ENCODE results near the gene SLAMF8. TPM values are rescaled to one million over a fixed set of nuclear protein-coding genes. Genes with fewer than 3 reads are reported as not detected.
A peak's percentile ranks its signal among the peaks of the same experiment; 100 is the strongest.

The SLAMF8 gene
- total RNA-seq, 1 experiment from 2014 or later: not detected

DNA sequence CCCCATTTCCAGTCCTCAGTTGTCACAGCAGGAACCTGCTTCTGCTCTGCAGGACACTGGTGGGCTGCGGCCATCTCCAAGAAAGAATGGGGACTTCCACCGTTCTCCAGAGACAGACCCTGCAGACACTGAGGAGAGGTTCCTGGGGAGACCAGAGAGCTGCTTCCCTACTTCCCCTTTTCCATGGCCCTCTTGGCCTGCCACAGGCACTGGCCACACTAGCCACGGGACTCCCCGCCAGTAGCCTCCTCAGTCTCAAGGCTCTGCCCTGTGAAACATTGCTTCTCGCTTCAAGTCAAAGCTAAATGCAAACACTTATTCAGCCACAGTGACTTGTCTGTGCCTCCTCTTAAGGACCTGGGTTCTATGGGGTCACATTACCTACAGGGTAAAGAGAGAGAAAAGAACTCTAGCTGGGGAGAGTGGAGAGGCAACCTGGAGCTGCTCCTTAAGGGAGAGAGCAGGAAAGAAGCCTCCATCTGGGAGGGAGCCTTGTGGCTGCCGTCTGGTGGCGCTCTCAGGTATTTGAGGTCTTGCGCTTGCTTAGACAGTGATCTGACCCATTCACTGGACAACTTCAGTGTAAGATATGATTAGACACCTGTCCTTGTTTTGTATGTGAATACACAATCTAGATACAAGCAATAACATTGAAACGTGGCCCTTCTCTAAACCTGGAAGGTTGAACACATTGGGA is 5.4 kb upstream of the SLAMF8 start:
- H2BK20ac ChIP-seq (ENCODE audit: low read depth, low read length, poor library complexity, severe bottlenecking): no peak overlapping the region

More for the DNA sequence above, 5.4 kb upstream of the SLAMF8 start:
- H2AK5ac ChIP-seq (ENCODE audit: insufficient read length, low read length): no peak overlapping the region
- no peak overlapping the region for H2BK15ac ChIP-seq (ENCODE audit: low read depth, low read length)
- no peaks in the 10 kb centered on the region for H3K36me3 Mint-ChIP-seq (ENCODE audit: insufficient read depth in 1 of 3, low read depth in 3 of 3)
- no peak overlapping the region for H3K4ac ChIP-seq (ENCODE audit: low read depth, low read length)
- H4K8ac ChIP-seq (replicated peaks; ENCODE audit: insufficient read length, low read depth, low read length): no peak overlapping the region
- TF ChIP-seq, protein P1, sequence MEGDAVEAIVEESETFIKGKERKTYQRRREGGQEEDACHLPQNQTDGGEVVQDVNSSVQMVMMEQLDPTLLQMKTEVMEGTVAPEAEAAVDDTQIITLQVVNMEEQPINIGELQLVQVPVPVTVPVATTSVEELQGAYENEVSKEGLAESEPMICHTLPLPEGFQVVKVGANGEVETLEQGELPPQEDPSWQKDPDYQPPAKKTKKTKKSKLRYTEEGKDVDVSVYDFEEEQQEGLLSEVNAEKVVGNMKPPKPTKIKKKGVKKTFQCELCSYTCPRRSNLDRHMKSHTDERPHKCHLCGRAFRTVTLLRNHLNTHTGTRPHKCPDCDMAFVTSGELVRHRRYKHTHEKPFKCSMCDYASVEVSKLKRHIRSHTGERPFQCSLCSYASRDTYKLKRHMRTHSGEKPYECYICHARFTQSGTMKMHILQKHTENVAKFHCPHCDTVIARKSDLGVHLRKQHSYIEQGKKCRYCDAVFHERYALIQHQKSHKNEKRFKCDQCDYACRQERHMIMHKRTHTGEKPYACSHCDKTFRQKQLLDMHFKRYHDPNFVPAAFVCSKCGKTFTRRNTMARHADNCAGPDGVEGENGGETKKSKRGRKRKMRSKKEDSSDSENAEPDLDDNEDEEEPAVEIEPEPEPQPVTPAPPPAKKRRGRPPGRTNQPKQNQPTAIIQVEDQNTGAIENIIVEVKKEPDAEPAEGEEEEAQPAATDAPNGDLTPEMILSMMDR (conservative IDR thresholded peaks at IDR 0.05): peak; percentile 52
- no peak overlapping the region for H3K14ac ChIP-seq (ENCODE audit: insufficient read depth, low read length)
- no peak overlapping the region for H3K23ac ChIP-seq (ENCODE audit: insufficient read length, low read depth, low read length)
- no peak overlapping the region for H3K27ac Mint-ChIP-seq
- no peak overlapping the region for H3K56ac ChIP-seq (ENCODE audit: insufficient read length, low read depth, low read length)
- H2BK120ac ChIP-seq (ENCODE audit: low read depth, low read length, poor library complexity, severe bottlenecking): no peak overlapping the region
- H3K4me1 ChIP-seq (ENCODE audit: insufficient read depth, low read length): peaks cover 2% of the 10 kb centered on the region; the same call in 1 of the 2 replicates
- H3K9me3 ChIP-seq (ENCODE audit: control insufficient read depth, low read depth, low read length): no peaks in the 10 kb centered on the region
- no peaks in the 10 kb centered on the region for H3K27me3 ChIP-seq (ENCODE audit: insufficient read depth, low read length)
- no peak overlapping the region for H3K27ac ChIP-seq (ENCODE audit: insufficient read length, low read depth, low read length)
- H2AFZ ChIP-seq (ENCODE audit: low read length): no peak overlapping the region
- H3K18ac ChIP-seq (ENCODE audit: insufficient read length, low read depth, low read length): no peak overlapping the region
- H3K4me1 Mint-ChIP-seq: peaks cover 12 to 18% of the 10 kb centered on the region in 2 experiments
- H4K5ac ChIP-seq (ENCODE audit: insufficient read length, low read depth, low read length): no peak overlapping the region
- no peak overlapping the region for H2BK5ac ChIP-seq (ENCODE audit: insufficient read length, low read length)
- H3K4me3 Mint-ChIP-seq: no peak overlapping the region
- no CpG with 5 or more reads among the region's 9 CpGs for WGBS (ENCODE audit: extremely low coverage, insufficient read length, low lambda C conversion rate)
- H4K20me1 ChIP-seq (ENCODE audit: control insufficient read depth, insufficient read depth, insufficient read length): no peaks in the 10 kb centered on the region
- H3K9ac ChIP-seq (ENCODE audit: extremely low read depth, insufficient read length, low read length): no peak overlapping the region
- H4K91ac ChIP-seq (ENCODE audit: insufficient read length, low read depth, low read length): no peak overlapping the region
- no peak overlapping the region for H3T11ph ChIP-seq (ENCODE audit: low read length)
- H3K9me3 Mint-ChIP-seq: no peaks in the 10 kb centered on the region
- DNase-seq: peak; percentile 56
- H3K23me2 ChIP-seq (ENCODE audit: insufficient read length, low read depth, low read length, poor library complexity, severe bottlenecking): no peaks in the 10 kb centered on the region
- H3K27me3 Mint-ChIP-seq (ENCODE audit: low read depth): peaks cover 28% of the 10 kb centered on the region
- H3K4me2 ChIP-seq (ENCODE audit: insufficient read depth, insufficient read length, low read length): no peak overlapping the region
- H2BK12ac ChIP-seq (ENCODE audit: insufficient read length, low read depth, low read length): no peak overlapping the region
- no peaks in the 10 kb centered on the region for H3K79me1 ChIP-seq (ENCODE audit: insufficient read depth, low read depth, low read length, poor library complexity, severe bottlenecking)
- H3K79me2 ChIP-seq (ENCODE audit: insufficient read depth, low read length): no peaks in the 10 kb centered on the region
